ENCODE measurements around the gene RAD23B. TPM values are rescaled to one million over a fixed set of nuclear protein-coding genes. Genes with fewer than 3 reads are reported as not detected.
A peak's percentile ranks its signal among the peaks of the same experiment; 100 is the strongest.

The RAD23B gene
- total RNA-seq, 1 experiment from 2014 or later: 222 TPM

GRCh38 chr9:107309271-107309670 is 26.2 kb downstream of the RAD23B start:
- no peaks in the 10 kb centered on the region for H3K9me3 Mint-ChIP-seq (ENCODE audit: unreplicated experiment)
- H3K27me3 Mint-ChIP-seq (ENCODE audit: insufficient read depth, unreplicated experiment): no peaks in the 10 kb centered on the region
- peaks cover 6% of the 10 kb centered on the region for H3K4me1 Mint-ChIP-seq (ENCODE audit: insufficient read depth, unreplicated experiment)
- peaks cover 78% of the 10 kb centered on the region for H3K36me3 Mint-ChIP-seq (ENCODE audit: insufficient read depth, unreplicated experiment)
- no TSS peak for BruUV-seq (replicated peaks)
- no peak overlapping the region for H3K27ac Mint-ChIP-seq (ENCODE audit: low read depth, unreplicated experiment)
- ChIA-PET CTCF (interaction anchor here (0.5 to 0.6 kb wide), 2 partner anchors 12 to 53 kb away, joined by 3 read pairs; no protein-coding TSS in a partner anchor), POLR2A (interaction anchor here (0.6 kb wide), 1 partner anchor 1641 kb away, joined by 3 read pairs; no protein-coding TSS in a partner anchor)
- no peak overlapping the region for H3K4me3 Mint-ChIP-seq (ENCODE audit: unreplicated experiment)
- TF ChIP-seq CTCF (IDR thresholded peaks at IDR 0.05; ENCODE audit: unreplicated experiment): no peak
- intact Hi-C loops (cut with micrococcal nuclease): no loop called here
- DNase-seq (ENCODE audit: unreplicated experiment): no peak

- no peak for DNase-seq (ENCODE audit: unreplicated experiment)
- intact Hi-C loops (cut with micrococcal nuclease): no loop called here
- peaks cover 71% of the 10 kb centered on the region for H3K36me3 Mint-ChIP-seq (ENCODE audit: insufficient read depth, unreplicated experiment)
- BruUV-seq (replicated peaks): no TSS peak
- H3K4me3 Mint-ChIP-seq (ENCODE audit: unreplicated experiment): no peak overlapping the region
- peak overlapping the region; percentile 81 for H3K27ac Mint-ChIP-seq (ENCODE audit: low read depth, unreplicated experiment)
- H3K4me1 Mint-ChIP-seq (ENCODE audit: insufficient read depth, unreplicated experiment): peaks cover 16% of the 10 kb centered on the region
- no peak for TF ChIP-seq CTCF (IDR thresholded peaks at IDR 0.05; ENCODE audit: unreplicated experiment)
- ChIA-PET POLR2A (interaction anchor here (1.3 kb wide), 1 partner anchor 8 kb away, joined by 5 read pairs; no protein-coding TSS in a partner anchor), CTCF (interaction anchor here (0.6 kb wide), 1 partner anchor 1598 kb away, joined by 3 read pairs; no protein-coding TSS in a partner anchor)
- H3K27me3 Mint-ChIP-seq (ENCODE audit: insufficient read depth, unreplicated experiment): no peaks in the 10 kb centered on the region
- no peaks in the 10 kb centered on the region for H3K9me3 Mint-ChIP-seq (ENCODE audit: unreplicated experiment)
Measured at GRCh38 chr9:107312376-107313050, 29.4 kb downstream of the RAD23B start.

GRCh38 chr9:107313555-107314096 is 30.5 kb downstream of the RAD23B start:
- no peak overlapping the region for H3K4me3 Mint-ChIP-seq (ENCODE audit: unreplicated experiment)
- POLR2A ChIA-PET: interaction anchor here (0.5 to 1.3 kb wide), 2 partner anchors 9 to 14 kb away, joined by 3 to 5 read pairs; no protein-coding TSS in a partner anchor
- BruUV-seq (replicated peaks): no TSS peak
- peaks cover 26% of the 10 kb centered on the region for H3K4me1 Mint-ChIP-seq (ENCODE audit: insufficient read depth, unreplicated experiment)
- H3K9me3 Mint-ChIP-seq (ENCODE audit: unreplicated experiment): no peaks in the 10 kb centered on the region
- peak overlapping the region; percentile 81 for H3K27ac Mint-ChIP-seq (ENCODE audit: low read depth, unreplicated experiment)
- intact Hi-C loops (cut with micrococcal nuclease): no loop called here
- peaks cover 71% of the 10 kb centered on the region for H3K36me3 Mint-ChIP-seq (ENCODE audit: insufficient read depth, unreplicated experiment)
- no peaks in the 10 kb centered on the region for H3K27me3 Mint-ChIP-seq (ENCODE audit: insufficient read depth, unreplicated experiment)
- CTCF ChIA-PET: interaction anchor here (0.6 to 1.0 kb wide), 2 partner anchors 27 to 51 kb away, joined by 3 to 5 read pairs; no protein-coding TSS in a partner anchor
- TF ChIP-seq CTCF (IDR thresholded peaks at IDR 0.05; ENCODE audit: unreplicated experiment): no peak
- DNase-seq (ENCODE audit: unreplicated experiment): no peak

- ChIA-PET POLR2A (interaction anchor here (0.7 to 1.2 kb wide), 2 partner anchors 72 to 74 kb away, joined by 3 read pairs; no protein-coding TSS in a partner anchor), CTCF (no interaction called here)
- intact Hi-C loops (cut with micrococcal nuclease): no loop called here
- BruUV-seq (replicated peaks): no TSS peak
- H3K4me1 Mint-ChIP-seq (ENCODE audit: insufficient read depth, unreplicated experiment): peaks cover 26% of the 10 kb centered on the region
- no peaks in the 10 kb centered on the region for H3K27me3 Mint-ChIP-seq (ENCODE audit: insufficient read depth, unreplicated experiment)
- H3K36me3 Mint-ChIP-seq (ENCODE audit: insufficient read depth, unreplicated experiment): peaks cover 71% of the 10 kb centered on the region
- no peak for DNase-seq (ENCODE audit: unreplicated experiment)
- TF ChIP-seq CTCF (IDR thresholded peaks at IDR 0.05; ENCODE audit: unreplicated experiment): no peak
- no peak overlapping the region for H3K4me3 Mint-ChIP-seq (ENCODE audit: unreplicated experiment)
- no peak overlapping the region for H3K27ac Mint-ChIP-seq (ENCODE audit: low read depth, unreplicated experiment)
- H3K9me3 Mint-ChIP-seq (ENCODE audit: unreplicated experiment): no peaks in the 10 kb centered on the region
Measured at GRCh38 chr9:107314763-107315162, 31.7 kb downstream of the RAD23B start.

All from MCF 10A (cell line).